NOMO-1 treated with DMSO at 0.1 percent for 48 hours (cell line): ENCODE measurements around the gene PHLDA2.

Experiments used
- DNase-seq: peaks from one replicate; lab custom pipeline; 2025; ENCODE audit not compliant: unreplicated experiment; lab: John Stamatoyannopoulos, UW

The PHLDA2 gene

GRCh38 chr11:2928605-2929530 is at the start of gene PHLDA2:
TSS of gene PHLDA2 (minus strand) at chr11:2929420. CDS start at chr11:2929364, 56 bp downstream.
- DNase-seq, result peak; percentile 56

GRCh38 chr11:2977113-2977512 is 47.9 kb upstream of the PHLDA2 start:
- no peak for DNase-seq

GRCh38 chr11:2976294-2977063 is 47.3 kb upstream of the PHLDA2 start:
- no peak for DNase-seq

GRCh38 chr11:2975594-2975993 is 46.4 kb upstream of the PHLDA2 start:
- DNase-seq, result peak; percentile 39

GRCh38 chr11:2974272-2974671 is 45.1 kb upstream of the PHLDA2 start:
- DNase-seq, result no peak

GRCh38 chr11:2968341-2968900 is 39.2 kb upstream of the PHLDA2 start:
- DNase-seq, result no peak

- DNase-seq, result no peak
Observed at GRCh38 chr11:2964782-2965181, 35.6 kb upstream of the PHLDA2 start.

- DNase-seq, result no peak
Observed at GRCh38 chr11:2963761-2964160, 34.5 kb upstream of the PHLDA2 start.

- peak; percentile 17 for DNase-seq
Observed at GRCh38 chr11:2963112-2963754, 34.0 kb upstream of the PHLDA2 start.

GRCh38 chr11:2961080-2961479 is 31.9 kb upstream of the PHLDA2 start:
- peak; percentile 21 for DNase-seq

- DNase-seq, result no peak
Observed at GRCh38 chr11:2960139-2960538, 30.9 kb upstream of the PHLDA2 start.

- DNase-seq, result peak; percentile 72
Observed at GRCh38 chr11:2958251-2958650, 29.0 kb upstream of the PHLDA2 start.

GRCh38 chr11:2955906-2956476 is 26.8 kb upstream of the PHLDA2 start:
- DNase-seq, result no peak

GRCh38 chr11:2954263-2954662 is 25.0 kb upstream of the PHLDA2 start:
- no peak for DNase-seq

GRCh38 chr11:2952290-2952689 is 23.1 kb upstream of the PHLDA2 start:
- DNase-seq, result peak; percentile 63

- DNase-seq, result peak; percentile 50
Observed at GRCh38 chr11:2951231-2952110, 22.3 kb upstream of the PHLDA2 start.

- DNase-seq, result no peak
Observed at GRCh38 chr11:2950825-2951224, 21.6 kb upstream of the PHLDA2 start.

GRCh38 chr11:2949920-2950319 is 20.7 kb upstream of the PHLDA2 start:
- DNase-seq, result no peak

GRCh38 chr11:2947744-2948143 is 18.5 kb upstream of the PHLDA2 start:
- no peak for DNase-seq

GRCh38 chr11:2945757-2946287 is 16.6 kb upstream of the PHLDA2 start:
- DNase-seq, result no peak
